IPS DF 6.9 (cell line): ENCODE results near the gene ADAMTS7.
A peak's percentile ranks its signal among the peaks of the same experiment; 100 is the strongest.

Experiments used
- DNase-seq: peaks from one replicate; pipeline ENCODE4 v3.0.0-alpha.2; 2013; ENCODE audit warnings: low read depth, low spot score
- H3K27ac ChIP-seq: one replicate; pipeline ENCODE4 v1.5.1; 2013; ENCODE audit warnings: low read length, control low read depth
- H3K27me3 ChIP-seq: 2 replicates; pipeline ENCODE4 v1.6.1; 2013; ENCODE audit warnings: mild to moderate bottlenecking, low read length; ENCODE audit not compliant: control insufficient read depth, insufficient read depth
- H3K36me3 ChIP-seq: 2 replicates; pipeline ENCODE4 v1.6.1; 2013; ENCODE audit warnings: low read length; ENCODE audit not compliant: control insufficient read depth, insufficient read depth
- H3K4me1 ChIP-seq: 2 replicates; pipeline ENCODE4 v1.6.1; 2013; ENCODE audit warnings: low read length; ENCODE audit not compliant: control insufficient read depth, insufficient read depth
- H3K4me3 ChIP-seq: 2 replicates; pipeline ENCODE4 v1.5.1; 2013; ENCODE audit warnings: mild to moderate bottlenecking, low read length
- H3K9me3 ChIP-seq: 2 replicates; pipeline ENCODE4 v1.6.1; 2013; ENCODE audit warnings: low read length, inconsistent platforms; ENCODE audit not compliant: control insufficient read depth, insufficient read depth
- WGBS: extraction: QIAGEN DNeasy Blood & Tissue Kit; methylation state at CpG from one replicate; pipeline ENCODE4 v1.1.7; 2013; ENCODE audit warnings: mixed read lengths, missing lambda C conversion rate; ENCODE audit not compliant: insufficient read length, insufficient coverage; 5-methylcytosine and 5-hydroxymethylcytosine counted together

ADAMTS7 gene

DNA sequence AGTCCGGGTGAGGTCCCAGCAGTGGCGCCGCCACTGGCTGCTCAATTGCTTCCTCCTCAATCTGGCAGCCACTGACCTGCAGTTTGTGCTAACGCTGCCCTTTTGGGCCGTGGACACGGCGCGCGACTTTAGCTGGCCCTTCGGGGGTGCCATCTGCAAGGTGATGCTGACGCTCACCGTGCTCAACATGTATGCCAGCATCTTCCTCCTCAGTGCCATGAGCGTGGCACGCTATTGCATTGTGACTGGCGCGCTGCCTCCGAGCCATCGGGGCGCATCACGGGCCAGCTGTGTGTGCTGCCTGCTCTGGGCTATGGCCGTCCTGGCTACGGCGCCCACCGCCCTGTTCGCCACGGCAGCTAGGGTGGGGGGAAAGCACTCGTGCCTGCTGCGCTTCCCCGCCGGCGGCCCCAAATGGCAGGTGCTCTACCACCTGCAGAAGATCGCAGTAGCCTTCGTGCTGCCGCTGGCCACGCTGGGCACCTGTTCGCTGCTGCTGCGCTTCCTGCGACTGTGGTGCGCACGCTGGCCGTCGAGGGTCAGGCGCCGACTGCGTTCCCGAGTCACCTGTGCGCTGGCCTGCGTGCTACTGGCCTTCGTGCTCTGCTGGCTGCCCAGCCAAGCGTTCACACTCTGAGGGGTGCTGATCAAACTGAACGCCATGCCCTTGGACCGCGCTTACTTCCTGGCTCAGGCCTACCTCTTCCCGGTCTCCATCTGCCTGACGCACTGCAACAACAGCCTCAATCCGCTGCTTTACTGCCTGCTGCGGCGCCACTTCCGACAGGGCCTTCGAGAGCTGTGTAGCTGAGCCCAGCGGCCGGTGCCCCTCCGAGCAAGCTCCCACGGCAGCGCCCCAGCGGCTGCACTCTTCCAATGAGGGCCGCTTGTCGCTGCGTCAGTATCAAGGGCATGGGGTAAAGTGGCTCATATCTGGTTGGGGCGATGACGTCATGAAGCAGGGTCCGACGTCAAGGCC, 20.3 kb upstream of the ADAMTS7 start:
- H3K9me3 ChIP-seq, result no peaks in the 10 kb centered on the region
- no peaks in the 10 kb centered on the region for H3K27me3 ChIP-seq
- H3K36me3 ChIP-seq, result no peaks in the 10 kb centered on the region
- no peak overlapping the region for H3K4me3 ChIP-seq
- no peak overlapping the region for H3K27ac ChIP-seq
- H3K4me1 ChIP-seq, result no peaks in the 10 kb centered on the region; the same call in 1 of the 2 replicates
- no peak for DNase-seq
- no CpG with 5 or more reads among the region's 73 CpGs for WGBS

DNA sequence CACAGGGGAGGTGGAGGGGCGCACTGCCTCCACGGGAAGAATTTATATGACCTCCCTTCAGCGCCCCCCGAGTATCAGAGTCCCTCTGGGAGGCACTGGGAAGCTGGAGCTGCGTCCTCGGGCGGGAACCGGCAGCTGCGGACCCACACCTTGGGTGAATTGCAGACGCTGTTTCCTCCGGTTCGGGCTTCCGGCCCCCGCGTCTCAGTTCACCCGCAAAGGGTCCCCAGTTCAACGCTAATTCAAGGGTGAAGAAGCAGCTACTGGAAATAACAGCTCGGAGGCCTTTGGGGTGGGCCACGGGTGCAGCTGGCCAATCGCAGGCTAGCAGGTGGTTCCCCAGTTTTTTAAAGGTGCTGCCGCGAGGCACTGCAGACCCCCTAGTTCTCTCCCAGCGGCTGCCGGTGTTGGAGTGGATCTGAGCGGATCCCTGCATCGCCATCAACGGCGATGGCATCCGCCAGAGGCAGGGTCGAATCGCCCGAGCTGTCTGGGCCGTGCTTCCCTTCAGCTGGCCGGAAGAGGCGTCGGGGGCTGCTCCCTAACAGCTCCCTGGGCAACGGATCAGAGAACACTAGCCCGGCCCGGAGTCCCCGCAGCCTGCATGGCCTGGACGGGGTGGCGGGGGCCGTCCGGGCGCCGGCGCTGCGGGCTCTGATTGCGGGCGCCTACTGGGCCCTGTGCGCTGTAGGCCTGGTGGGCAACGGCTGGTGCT, 19.4 kb upstream of the ADAMTS7 start:
- no peak for DNase-seq
- H3K9me3 ChIP-seq, result no peaks in the 10 kb centered on the region
- H3K4me3 ChIP-seq, result no peak overlapping the region
- H3K27me3 ChIP-seq, result no peaks in the 10 kb centered on the region
- H3K36me3 ChIP-seq, result no peaks in the 10 kb centered on the region
- no CpG with 5 or more reads among the region's 52 CpGs for WGBS
- no peak overlapping the region for H3K27ac ChIP-seq
- no peaks in the 10 kb centered on the region; the same call in 1 of the 2 replicates for H3K4me1 ChIP-seq

DNA sequence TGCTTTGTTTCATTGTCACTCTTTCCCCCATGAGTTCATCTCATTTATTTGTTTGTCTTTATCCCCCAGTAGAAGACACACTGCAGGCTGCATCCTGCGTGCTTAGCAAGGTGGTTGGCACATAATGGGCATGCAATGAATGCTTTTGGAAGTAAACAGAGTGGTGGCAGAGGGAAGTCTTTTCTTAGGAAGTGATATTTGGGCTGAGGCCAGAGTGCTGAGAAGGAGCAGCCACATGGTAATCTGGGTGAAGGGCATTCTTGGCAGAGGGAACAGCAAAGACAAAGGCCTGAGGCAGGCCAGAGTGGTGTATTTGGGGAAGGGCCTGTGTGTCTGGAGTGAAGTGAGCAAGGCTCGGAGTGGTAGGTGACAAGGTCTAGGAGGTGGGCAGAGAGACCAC, 17.7 kb upstream of the ADAMTS7 start:
- H3K4me1 ChIP-seq, result no peaks in the 10 kb centered on the region; the same call in 1 of the 2 replicates
- WGBS, result no CpG with 5 or more reads among the region's 2 CpGs

DNA sequence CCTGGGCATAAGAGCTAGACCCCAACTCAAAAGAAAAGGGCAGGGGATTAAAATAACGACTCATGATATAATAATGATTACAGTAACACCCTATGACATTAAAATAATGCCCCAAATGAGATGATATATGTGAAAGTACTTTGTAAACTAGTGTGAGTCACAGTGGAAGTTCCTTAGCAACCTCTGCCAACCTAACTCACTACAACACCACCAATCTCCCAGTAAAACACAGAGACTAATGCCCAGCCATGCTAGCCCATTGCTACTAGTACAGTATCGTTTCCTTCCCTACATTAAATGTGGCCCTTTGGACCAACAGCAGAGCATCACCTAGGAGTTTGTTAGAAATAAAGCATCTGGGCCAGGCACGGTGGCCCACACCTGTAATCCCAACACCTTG, 11.2 kb upstream of the ADAMTS7 start:
- no peak overlapping the region for H3K27ac ChIP-seq
- H3K36me3 ChIP-seq, result no peaks in the 10 kb centered on the region
- DNase-seq, result no peak
- H3K4me3 ChIP-seq, result no peak overlapping the region
- WGBS, result no CpG with 5 or more reads among the region's 3 CpGs
- no peaks in the 10 kb centered on the region for H3K9me3 ChIP-seq
- no peaks in the 10 kb centered on the region for H3K4me1 ChIP-seq
- H3K27me3 ChIP-seq, result no peaks in the 10 kb centered on the region

More for the DNA sequence above, 17.7 kb upstream of the ADAMTS7 start:
- no peak overlapping the region for H3K4me3 ChIP-seq
- no peak overlapping the region for H3K27ac ChIP-seq
- H3K9me3 ChIP-seq, result no peaks in the 10 kb centered on the region
- H3K27me3 ChIP-seq, result no peaks in the 10 kb centered on the region
- H3K36me3 ChIP-seq, result no peaks in the 10 kb centered on the region
- DNase-seq, result no peak

DNA sequence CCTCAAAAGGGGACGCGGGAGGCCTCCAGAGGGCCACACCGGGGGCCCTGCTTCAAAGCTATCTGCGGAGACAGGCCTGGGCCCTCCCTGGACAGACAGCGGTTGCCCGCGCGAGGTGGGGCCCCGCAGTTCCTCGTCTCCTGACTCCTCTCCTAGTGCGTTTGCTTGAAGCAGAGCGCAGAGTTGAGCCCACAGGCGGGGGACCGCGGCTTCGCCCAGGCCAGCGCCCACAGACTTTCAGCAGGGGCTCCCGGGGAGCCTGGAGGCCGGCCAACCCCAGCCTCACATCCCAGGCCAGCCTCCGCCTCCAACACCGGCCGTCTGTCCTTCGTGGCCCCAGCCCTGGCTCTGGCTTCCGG, 540 bp upstream of the ADAMTS7 start:
- Histone ChIP-seq H3K27me3 (no peaks in the 10 kb centered on the region; the same call in 1 of the 2 replicates), H3K36me3 (0 out of 2 replicates have a peak, but pooled peaks cover 2% of the 10 kb centered on the region), H3K27ac (no peak overlapping the region), H3K4me3 (no peak overlapping the region; the same call in 1 of the 2 replicates), H3K4me1 (no peaks in the 10 kb centered on the region; the same call in 1 of the 2 replicates), H3K9me3 (no peaks in the 10 kb centered on the region)
- no CpG with 5 or more reads among the region's 24 CpGs for WGBS
- DNase-seq, result no peak

DNA sequence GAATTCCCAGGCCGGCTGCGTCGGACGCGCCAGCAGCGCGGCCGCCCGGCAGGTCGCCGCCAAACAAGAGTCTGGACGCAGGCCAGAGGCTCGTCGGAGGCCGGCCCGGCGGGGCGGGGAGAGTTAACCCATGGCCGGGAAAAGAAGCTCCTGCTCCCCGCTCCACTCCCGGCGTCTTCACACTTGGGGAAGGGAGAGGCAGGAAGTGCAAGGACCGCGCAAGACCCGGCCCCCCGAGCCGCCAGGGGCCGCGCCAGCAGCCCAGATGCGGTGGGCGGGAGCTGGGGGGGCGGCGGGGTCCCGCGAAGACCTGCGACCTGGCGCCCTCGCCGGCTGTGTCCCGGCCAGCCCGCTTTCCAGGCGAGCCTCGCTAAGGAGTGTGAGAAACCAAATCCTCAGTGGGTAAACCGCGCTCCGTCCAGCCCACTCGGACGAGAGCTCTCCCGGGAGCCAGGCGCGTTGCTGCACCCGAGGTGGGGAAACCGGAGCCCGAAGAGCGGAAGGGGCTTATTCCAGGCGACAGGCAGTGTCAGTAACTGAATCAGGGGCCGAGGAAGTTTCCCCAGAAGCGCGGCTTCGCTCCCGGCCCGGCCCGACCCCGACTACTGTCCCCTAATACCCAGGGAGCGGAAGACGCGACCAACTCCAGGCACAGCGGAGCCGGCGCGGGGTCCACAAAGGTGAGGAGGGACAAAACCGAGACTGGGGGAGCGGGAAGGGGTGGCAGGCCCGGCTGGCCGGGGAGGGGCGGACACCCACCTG, 721 bp downstream of the ADAMTS7 start:
- H3K36me3 ChIP-seq, result 0 out of 2 replicates have a peak, but pooled peaks cover 2% of the 10 kb centered on the region
- DNase-seq, result no peak
- no CpG with 5 or more reads among the region's 76 CpGs for whole genome bisulfite sequencing

DNA sequence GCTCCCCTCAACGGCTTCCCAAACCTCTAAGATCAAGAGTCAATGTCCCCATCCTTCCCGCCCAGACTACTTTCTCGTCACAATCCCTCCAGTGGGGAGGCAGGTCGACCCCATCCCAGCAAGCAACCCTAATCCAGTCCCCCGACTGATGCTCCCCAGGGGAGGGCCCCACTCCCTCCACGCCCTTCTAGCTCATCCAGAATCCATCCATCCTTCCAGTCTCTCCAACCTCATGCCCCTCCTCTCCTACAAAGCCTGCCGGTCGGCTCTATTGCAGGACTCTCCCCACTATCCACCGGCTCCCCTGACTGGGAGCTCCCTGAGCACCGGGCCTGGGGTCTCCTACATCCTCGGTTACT, 1.3 kb downstream of the ADAMTS7 start:
- WGBS, result no CpG with 5 or more reads among the region's 11 CpGs
- H3K27ac ChIP-seq, result no peak overlapping the region
- H3K4me1 ChIP-seq, result peaks cover 3% of the 10 kb centered on the region
- H3K4me3 ChIP-seq, result peak overlapping the region; percentile 71; the same call in 1 of the 2 replicates
- H3K27me3 ChIP-seq, result no peaks in the 10 kb centered on the region; the same call in 1 of the 2 replicates
- no peak for DNase-seq
- H3K9me3 ChIP-seq, result no peaks in the 10 kb centered on the region
- 0 out of 2 replicates have a peak, but pooled peaks cover 2% of the 10 kb centered on the region for H3K36me3 ChIP-seq

More for the DNA sequence above, 721 bp downstream of the ADAMTS7 start:
- H3K4me1 ChIP-seq, result peaks cover 3% of the 10 kb centered on the region
- no peak overlapping the region for H3K27ac ChIP-seq
- no peaks in the 10 kb centered on the region; the same call in 1 of the 2 replicates for H3K27me3 ChIP-seq
- H3K4me3 ChIP-seq, result peak overlapping the region; percentile 71
- no peaks in the 10 kb centered on the region for H3K9me3 ChIP-seq

DNA sequence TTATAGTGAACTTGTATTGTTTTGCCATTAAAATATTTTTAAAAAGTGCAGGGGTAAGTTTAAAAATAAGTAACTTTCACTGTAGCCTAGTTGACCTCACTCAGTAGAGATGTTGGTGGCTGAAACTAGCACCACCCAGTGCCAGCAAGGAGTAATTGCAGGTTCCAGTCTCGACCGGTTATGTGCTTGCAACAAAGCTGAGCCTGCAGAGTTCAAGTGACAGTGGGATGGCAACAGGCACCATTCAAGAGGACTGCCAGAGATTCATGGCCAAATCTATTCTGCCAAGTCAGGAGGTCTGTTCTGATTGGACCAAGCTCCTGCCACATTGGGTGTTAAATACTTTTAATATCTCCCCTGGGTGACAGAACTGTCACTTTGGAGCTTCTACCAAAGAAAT, 2.7 kb downstream of the ADAMTS7 start:
- Histone ChIP-seq H3K36me3 (0 out of 2 replicates have a peak, but pooled peaks cover 2% of the 10 kb centered on the region), H3K4me1 (peaks cover 7% of the 10 kb centered on the region), H3K27ac (no peak overlapping the region), H3K27me3 (no peaks in the 10 kb centered on the region; the same call in 1 of the 2 replicates), H3K4me3 (no peak overlapping the region), H3K9me3 (no peaks in the 10 kb centered on the region)
- no peak for DNase-seq
- no CpG with 5 or more reads among the region's 2 CpGs for WGBS

DNA sequence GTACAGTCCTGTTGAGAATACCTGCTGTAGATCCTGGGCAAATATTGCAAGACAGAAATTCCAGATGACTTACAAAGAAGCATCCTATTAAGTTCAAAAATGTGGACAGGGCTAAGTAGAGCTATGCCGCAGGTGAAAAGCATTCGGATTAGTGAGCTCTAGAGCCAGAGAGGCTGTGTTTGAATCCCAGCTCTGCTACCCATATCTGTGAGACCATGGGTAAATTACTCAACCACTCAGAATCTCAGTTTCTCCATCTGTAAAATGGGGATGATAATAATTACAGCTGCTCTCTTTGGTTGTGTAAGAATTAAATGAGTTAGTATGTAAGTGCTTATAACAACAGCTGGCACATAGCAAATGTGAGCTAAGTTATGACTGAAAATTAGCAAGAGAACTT, 3.9 kb downstream of the ADAMTS7 start:
- no CpG with 5 or more reads among the region's 2 CpGs for WGBS

DNA sequence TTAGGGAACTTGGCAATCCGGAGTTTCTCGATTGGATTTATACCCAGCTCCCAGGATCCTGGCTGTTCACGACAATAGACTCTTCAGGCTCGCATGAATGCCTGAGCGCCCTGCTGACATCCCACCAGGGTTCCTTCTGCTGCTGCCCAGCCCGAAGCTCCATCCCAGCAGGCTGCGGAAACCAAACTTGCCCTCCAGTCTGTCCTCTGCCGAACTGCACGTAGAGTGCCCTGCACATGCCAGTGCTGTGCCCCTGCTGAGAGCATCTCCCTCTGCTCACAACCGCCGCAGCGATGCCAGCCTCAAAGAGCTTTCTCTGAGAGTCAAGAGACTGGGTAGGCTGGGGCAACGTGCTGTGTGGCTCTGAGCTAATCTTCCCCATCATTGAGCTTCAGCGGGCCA, 6.9 kb downstream of the ADAMTS7 start:
- H3K9me3 ChIP-seq, result no peaks in the 10 kb centered on the region
- no peak overlapping the region for H3K4me3 ChIP-seq
- peaks cover 4% of the 10 kb centered on the region; the same call in 1 of the 2 replicates for H3K36me3 ChIP-seq
- H3K27me3 ChIP-seq, result no peaks in the 10 kb centered on the region; the same call in 1 of the 2 replicates
- DNase-seq, result no peak
- H3K4me1 ChIP-seq, result peaks cover 7% of the 10 kb centered on the region
- H3K27ac ChIP-seq, result no peak overlapping the region
- no CpG with 5 or more reads among the region's 14 CpGs for WGBS

More for the DNA sequence above, 3.9 kb downstream of the ADAMTS7 start:
- Histone ChIP-seq H3K27me3 (no peaks in the 10 kb centered on the region; the same call in 1 of the 2 replicates), H3K27ac (no peak overlapping the region), H3K36me3 (no peaks in the 10 kb centered on the region), H3K4me1 (peaks cover 7% of the 10 kb centered on the region), H3K4me3 (no peak overlapping the region), H3K9me3 (no peaks in the 10 kb centered on the region)
- no peak for DNase-seq
